ENCODE data around the gene TMEM154.
"Not testable (repeated sequence)": the region's sequence is repeated elsewhere in the genome, so short reads cannot be mapped to it uniquely, and the experiment has no call there.

Gene TMEM154

DNA sequence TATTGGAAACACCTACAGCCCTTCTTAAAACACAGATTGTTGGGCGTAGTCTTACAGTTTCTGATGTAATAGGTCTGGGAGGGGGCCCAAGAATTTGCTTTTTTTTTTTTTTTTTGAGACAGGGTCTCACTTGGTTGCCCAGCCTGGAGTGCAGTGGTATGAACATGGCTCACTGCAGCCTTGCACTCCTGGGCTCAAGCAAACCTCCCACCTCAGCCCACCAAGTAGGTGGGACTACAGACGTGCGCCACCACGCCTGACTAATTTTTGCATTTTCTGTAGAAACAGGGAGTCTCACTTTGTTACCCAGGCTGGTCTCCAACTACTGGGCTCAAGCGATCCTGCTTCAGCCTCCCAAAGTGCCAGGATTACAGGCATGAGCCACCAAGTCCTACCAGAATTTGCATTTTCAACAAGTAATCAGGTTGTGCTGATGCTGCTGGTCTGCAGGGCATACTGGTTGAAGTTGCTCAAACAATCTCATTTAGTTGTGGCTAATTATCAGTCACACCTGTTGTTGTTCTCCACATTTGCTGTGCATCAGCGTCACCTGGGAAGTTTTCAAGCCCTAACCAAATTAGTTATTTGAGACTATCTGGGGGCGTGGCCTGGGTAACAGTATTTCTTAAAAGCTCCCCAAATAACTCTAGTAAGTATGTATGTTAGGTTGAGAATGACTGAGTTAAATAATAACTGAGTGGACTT lies 14.0 kb downstream of the TMEM154 start:
- DNase-seq = no peak

DNA sequence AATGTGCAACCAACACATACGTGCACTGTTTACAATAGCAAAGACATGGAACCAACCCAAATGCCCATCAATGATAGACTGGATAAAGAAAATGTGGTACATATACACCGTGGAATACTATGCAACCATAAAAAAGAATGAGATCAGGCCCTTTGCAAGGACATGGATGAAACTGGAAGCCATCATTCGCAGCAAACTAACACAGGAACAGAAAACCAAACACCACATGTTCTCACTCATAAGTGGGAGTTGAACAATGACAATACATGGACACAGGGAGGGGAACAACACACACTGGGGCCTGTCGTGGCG lies 15.8 kb downstream of the TMEM154 start:
- DNase-seq = not testable (repeated sequence)

DNA sequence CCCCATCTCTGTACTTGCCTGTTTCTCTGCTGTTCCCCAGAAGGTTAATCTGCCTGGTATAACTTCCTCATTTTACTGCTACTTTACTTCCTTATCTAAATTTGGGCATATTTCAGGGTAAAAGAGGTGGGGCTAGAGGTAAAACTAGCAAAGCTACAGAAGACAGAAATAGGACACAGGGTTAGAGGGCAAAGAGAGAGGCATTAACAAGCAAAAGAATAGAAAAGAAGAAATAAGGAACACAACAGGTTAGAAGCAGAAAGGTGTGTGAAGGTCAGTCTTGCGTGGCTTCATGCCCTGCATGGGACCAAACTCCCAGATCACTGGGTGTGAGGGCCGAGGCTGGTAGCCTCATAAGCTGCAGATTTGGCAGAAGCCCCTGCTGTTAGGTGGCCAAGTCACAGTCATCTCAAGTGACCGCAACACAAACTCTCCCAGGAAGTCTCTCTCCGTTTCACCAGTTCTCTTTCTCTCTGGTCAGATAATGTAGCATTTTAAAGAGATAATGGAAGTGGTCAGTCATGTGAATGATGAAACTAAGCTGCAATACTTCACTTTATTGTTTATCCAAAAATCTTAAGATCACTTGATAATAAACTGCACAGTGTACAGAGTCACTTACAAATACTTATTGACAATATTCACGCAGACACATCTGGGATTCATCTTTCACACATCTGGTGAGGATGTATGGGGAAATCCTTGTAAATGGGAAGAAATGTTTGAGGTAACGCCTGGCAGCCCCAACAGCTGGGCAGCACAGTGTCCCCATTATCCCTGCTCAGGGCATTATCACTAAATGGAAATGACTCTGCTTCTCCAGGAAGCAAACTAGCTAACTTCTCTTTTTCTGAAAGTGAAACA lies 16.4 kb downstream of the TMEM154 start:
- no peak for DNase-seq

DNA sequence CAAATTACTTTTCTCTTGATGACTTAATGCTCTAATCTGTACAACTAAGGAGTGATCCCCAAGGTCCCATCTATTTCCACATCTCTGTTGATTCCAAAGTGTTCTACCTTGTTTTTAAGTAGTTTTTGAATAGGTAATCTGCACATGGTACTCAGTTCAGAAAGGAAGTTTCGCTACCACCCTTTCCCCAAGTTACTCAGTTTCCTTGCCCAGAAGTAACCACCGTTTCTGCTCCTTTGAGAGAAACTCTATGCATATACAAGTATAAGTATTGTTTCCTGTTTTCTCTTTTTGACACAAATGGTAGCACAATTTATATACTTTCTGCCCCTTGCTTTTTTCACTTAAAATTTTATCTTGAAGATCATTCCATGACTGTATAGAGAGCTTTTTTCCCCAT lies 18.1 kb downstream of the TMEM154 start:
- no peak for DNase-seq

DNA sequence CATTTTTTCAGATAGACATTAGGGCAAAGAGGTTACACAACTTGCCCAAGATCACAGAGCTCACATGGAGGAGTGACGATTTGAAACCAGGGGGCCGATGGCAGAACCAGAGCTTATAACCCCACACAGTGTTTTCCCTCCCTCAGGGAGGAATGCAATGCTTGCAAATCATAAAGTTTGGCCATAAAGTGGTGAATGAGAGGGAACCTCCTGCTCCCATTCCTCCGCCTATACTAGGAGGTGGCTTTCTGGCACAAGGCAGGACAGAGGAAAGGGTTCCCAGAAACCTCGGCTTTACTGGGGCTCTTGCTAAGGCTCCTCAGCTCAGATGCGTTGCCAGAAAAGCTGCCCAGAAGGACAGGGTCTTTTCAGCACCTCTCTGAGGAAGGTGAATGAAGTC lies 19.3 kb downstream of the TMEM154 start:
- DNase-seq = no peak

DNA sequence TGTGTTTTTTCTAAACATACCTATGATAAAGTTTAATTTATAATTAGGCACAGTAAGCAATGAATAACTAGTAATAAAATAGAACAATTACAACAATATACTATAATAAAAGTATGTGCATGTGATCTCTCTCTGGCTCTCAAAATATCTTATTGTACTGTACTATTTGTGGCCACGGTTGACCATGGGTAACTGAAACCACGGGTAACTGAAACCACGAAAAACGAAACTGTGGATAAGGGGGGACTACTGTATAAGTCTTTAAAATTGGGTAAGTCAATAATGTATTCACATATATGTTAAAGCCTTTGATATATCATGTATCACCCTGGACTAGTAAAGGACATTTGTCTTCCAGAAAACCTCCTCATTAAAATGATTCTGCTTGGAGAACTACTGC lies 20.0 kb downstream of the TMEM154 start:
- no peak for DNase-seq

DNA sequence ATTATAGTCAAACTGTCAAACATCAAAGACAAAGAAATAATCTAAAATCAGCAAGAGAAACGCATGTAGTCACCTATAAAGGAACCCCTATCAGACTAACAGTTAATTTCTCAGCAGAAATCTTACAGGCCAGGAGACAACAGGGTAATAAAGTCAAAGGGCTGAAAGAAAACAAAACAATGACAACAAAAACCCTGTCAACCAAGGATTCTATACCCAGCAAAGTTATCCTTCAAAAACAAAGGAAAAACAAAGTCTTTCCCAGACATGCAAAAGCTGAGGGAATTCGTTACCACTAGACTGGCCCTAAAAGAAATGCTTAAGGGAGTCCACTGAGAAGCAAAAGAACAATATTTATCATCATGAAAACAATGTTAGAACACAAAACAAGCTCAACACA lies 22.1 kb downstream of the TMEM154 start:
- no peak for DNase-seq

DNA sequence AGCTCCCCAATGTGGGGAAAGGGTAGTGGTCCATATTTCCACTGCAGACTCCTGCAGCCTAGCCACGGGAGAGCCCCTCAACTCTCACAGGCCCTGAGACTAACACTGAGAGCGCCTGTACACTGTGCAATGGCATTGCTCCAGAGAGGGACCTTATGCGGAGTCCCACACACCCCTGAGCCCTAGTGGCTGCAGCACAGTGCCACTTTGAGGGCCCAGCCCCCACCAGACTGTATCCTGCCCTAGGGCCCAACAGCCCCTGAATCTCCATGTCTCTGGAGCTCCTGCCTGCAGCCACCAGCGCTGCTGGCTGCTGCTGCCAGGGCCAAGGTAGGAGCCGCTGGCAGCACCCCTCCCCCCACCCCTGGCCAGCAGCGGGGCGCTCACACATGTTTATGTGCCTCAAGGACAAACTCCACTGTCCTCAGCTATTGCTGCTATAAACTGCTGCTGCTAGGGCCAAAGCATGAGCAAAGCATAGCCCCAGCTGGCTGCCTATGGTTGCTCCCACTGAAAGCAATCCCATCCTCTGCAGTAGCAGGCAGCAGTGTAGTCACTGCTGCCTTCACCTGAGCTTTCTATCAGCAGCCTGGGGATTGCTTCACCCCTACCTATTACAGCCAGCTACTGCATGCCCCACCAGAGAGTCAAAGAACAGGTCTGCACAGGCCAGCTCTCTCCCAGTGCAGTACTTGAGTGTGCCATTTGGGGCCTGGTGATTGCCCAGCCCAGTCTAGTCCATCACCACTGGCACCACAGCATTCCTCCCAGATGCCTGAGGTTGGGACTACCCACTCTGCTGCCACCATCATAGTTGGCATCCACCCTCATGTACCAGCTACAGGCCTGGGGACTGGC lies 24.3 kb downstream of the TMEM154 start:
- DNase-seq = no peak

DNA sequence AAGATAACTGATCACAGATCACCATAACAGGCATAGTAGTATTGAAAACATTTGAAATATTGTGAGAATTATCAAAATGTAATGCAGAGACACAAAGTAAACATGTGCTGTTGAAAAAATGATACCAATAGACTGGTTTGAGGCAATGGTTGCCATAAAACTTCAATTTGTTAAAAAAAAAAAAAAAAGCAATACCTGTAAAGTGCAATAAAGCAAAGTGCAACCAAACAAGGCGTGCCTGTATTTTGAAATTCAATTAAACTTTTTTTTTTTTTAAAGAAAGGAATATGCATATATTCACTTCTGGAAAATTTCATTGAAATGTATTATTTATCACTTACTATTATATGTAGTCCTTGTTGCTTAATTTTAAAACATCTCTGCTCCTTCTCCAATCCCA lies 27.7 kb downstream of the TMEM154 start:
- DNase-seq = no peak

DNA sequence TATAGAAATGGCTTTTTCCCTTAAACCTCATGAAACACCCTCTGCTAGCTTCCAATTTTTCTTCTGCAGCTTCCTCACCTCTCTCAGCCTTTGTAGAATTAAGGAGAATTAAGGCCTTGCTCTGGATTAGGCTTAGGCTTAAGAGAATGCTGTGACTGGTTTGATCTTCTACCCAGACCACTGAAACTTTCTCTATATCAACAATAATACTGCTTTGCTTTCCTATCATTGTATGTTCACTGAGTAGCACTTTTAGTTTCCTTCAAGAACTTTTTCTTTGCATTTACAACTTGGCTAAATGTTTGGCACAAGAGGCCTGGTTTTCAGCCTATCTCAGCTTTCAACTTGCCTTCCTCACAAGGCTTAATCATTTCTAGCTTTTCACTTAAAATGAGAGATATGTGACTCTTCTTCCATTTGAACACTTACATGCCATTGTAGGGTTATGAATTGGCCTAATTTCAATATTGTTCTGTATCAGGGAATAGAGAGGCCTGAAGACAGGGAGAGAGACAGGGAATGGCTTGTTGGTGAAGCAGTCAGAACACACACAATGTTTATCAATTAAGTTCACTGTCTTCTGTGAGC lies 28.2 kb downstream of the TMEM154 start:
- DNase-seq = no peak

DNA sequence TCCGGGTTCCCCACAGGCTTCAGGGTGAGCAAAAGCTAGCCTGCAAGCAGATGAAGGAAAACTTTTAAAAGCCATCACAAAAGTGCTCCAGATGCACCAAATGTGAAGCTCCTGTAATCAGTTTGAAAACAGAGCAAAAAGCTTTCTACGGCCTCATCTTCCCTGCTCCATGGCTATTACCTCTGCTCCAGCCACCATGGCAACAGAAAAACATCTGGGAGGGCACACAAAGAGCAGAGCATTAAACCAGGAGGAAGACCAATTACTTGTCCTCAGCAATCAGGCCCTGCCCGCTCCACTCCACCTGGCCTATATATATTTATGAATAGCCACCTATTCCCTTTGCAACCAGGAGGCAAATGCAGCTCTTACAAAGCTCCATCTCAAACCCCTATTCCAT lies 33.6 kb downstream of the TMEM154 start:
- no peak for DNase-seq

DNA sequence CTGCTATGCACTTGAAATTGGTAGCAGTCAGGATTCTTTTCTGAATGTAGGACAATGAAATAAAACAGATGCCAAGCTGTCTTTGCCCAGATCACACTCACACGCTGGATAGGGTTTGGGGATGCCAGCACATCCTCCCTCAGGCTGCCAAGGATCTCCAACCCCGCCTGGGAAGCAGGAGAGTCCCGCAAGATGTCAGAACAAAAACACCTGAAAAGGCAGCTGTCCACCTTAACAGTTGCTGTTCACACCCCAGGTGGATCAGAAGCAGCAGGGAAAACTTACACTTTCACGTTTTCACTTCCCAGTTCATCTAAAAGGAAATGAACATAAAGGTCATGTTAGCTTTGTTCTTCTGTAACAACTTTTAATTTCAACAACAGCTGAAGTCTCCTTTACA lies 35.7 kb downstream of the TMEM154 start:
- no peak for DNase-seq

DNA sequence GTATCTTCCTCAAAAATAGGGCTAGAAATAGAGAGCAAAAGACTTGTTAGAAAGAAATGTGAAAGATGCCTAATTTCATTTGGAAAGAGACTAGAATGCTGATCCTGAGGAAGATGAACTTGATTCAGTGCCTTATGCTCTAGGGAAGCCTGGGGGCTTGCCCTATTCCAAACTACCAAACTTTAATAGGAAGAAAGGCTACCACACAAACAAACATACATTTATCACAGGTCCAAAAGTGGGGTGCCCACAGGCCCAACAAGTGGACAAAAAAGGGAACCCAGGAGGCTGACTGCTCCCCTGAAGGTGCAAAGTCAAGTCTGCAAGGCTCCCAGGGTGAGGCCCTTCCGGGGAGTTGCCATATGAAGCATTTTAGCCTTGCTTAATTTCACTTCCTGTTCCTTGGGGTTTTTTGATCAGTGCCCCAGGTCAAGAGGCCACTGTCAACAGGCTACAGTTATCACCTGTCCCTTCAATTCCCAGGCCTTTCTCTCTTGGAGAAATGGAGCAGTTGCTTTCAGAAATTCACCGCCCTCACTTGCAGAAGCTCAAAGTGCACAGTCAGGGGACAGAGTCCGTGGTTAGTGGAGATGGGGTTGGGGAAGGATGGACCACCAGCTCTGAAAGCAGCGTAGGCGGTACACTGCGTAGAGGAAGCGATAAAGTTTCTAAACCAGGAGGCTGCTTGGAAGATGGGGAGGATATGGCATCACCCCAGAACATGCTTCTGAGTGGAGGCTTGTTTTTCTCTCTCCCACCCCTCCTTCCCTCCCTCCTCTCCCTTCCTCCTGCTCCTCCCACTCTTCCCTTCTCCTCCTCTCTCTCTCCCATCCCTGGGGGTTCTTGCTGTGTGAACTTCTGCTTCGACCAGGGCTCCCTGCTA lies 36.4 kb downstream of the TMEM154 start:
- peak; percentile 36 for DNase-seq

DNA sequence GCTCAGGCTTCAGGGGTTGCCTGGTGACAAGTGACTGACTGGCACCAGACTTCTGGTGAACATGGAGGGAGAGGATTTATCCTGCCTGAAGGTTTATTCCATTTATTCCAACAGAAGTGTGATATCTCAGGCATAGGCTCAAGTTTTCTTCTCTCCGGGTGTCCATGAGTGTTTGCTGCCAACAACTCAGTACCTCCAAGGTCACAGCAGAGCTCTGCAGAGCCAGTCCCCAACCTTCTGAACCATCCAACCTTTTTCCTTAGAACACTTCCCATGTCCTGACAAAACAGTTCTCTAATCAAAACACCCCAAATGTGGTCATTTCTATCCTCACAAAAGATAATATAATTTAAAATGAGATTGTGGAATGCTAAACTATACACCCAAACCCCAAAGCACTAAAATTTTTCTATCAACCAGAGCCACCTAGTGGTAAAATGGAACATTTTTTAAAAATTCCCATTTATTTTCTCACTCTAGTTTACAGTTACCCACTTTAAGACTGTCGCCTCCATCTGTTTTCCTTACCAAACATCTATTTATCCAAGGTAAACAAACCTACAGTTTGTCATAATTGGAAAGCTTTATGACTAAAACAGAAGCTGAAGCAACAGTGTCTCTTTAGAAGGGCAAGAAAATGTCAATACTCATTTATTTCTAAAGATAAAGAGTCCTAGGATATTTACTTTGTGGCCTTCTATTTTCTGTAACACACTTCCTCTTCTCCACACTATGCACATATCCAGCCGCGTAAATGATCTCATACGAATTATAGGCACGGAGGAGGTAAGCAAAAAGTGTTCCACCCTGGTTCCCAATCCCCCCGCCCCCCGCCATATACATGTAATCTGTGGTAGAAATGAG lies 39.5 kb downstream of the TMEM154 start:
- DNase-seq = no peak

DNA sequence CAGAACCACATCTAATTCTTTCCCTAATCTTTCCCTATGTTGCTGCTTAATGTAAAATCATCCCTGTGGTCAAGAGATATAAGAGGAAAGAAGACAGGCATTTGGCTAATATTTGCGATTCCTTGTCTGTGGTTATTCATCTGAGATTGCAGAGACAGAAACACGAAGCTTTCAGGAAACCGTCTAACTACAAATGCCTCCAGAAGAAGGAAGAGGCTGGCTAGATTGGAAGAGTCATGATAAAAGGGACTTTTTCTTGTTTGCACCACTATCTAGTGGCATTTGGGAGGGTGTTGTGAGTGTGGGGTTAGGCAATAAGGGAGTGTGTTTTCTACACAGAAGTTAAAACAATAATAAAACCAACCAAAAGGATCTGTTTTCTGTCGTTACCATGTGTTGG lies 43.9 kb downstream of the TMEM154 start:
- no peak for DNase-seq

DNA sequence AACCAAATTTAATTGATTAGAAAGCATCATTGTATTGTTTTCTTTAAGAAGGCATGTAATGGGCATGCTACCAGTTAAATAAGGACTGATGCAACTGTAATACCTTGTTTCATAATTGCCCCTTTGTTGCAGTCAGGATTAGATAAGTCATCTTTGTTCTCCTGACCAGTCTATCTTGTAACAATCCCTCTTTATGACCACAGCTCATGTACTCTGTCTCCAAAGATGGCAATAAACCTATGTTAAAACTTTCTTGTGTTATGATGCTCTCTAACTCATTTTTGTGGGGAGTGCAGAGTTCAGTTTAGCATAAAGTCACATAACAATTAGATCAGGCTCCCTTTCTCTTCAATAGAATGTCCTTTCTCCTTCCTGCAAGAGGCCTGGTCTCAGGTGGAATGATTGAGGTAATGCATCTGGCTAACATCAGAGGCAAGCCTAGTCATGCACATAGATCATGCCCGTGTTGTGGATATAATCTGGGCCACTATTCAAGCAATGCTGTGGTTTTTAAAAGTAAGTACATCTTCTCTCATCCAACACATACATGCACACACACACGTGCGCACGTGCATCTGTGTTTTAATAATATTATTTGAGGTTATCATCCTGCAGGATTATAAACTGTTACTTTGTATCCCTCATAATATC lies 45.6 kb downstream of the TMEM154 start:
- no peak for DNase-seq

DNA sequence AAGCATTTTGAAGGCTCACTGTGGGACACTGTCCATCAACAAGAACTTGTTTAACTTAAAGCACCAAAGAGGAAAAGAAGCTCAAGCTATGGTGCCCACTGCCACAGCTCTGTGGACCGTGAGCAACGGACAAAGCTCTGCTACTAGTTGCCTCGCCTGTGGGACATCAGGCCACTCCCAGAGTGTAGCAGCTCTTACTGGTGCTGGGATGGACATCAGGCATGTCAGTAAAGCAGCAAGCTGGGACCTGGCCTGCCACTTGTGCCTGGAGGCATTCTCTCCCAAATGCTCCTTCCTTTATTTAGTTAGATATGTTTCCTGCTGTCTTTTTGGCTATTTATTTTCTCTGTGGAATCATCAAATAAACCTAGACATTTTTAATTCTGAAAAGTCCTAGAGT lies 46.7 kb downstream of the TMEM154 start:
- DNase-seq = no peak

DNA sequence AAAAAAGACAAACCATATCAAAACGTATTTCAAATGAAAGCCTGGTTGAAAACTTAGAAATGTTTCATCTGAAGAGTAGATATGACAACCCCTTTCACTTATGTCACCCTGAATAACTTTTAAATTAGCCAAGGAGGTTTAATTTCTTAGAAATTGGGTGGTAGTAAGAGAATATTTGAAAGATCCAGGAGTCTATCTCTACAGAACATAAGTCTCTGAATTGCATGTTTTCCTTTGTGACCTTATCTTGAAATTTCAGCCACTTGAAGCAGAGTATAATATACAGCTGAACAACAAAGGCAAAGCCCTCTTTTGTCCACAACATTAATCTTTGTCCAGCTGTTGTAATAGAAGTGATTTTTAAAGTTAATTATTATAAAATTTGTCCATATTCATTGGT lies 49.5 kb downstream of the TMEM154 start:
- no peak for DNase-seq

DNA sequence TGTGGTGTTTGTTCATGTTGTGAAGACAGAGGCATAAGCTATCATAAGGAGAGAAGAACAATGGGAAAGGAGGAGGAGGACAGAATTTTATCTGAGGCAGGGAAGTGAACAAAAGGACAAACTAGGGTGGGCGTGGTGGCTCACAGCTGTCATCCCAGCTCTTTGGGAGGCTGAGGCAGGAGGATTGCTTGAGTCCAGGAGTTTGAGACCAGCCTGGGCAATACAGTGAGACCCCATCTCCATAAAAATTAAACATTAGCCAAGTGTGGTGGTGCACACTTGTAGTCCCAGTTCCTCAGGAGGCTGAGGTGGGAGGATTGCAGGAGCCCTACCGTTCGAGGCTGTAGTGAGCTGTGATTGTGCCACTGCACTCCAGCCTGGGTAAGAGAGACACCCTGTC lies 49.9 kb downstream of the TMEM154 start:
- DNase-seq = no peak

DNA sequence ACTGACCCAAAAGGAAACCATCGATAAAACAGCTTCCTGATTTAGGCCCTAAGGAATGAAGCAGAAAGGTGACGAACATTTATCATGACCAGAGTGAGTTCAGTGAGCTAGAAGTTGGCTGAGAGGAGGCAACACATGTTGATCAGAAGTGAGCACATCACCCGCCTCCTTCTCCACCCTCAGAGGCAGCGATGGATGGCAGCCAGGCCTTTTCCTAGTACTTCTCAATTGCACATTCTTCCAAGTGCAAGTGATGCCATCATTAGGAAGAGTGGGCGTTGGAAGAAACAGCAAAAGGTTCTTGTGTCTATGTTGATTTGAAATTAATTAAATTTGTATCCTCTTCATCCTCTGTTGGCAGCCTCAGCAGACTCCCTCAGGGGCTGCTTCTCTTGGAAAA lies 51.7 kb downstream of the TMEM154 start:
- peak; percentile 57 for DNase-seq

DNA sequence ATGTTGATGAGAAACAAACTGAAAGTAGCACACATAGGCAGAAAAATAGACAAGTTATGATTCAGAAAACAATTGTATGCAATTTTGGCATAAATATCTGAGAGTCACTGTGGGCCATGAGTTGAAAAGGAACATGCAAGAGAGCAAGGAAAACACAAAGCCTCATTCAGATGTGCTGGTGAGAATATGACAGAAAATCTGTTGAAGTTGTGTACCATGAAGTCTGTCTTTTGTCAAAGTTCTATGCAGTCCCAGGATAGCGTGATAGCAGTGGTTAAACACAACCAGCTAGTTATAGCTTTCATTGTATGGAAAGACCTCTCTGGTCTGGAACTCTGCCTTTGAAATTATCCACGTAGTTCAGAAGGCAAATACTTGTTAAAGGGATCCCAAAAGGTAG lies 53.0 kb downstream of the TMEM154 start:
- no peak for DNase-seq
